Effector memory CD8-positive, alpha-beta T cell (primary cell): ENCODE measurements around the gene PTPRM.

Experiments
- ATAC-seq: fragments of 150-1000 bp; cut with Tn5 transposase; replicated peaks from 2 replicates; pipeline ENCODE4 v1.10.0; 2021; ENCODE audit warnings: mild to moderate bottlenecking, moderate library complexity
- DNase-seq, 3 experiments: peaks; one replicate each; pipeline ENCODE4 v3.0.0; 2021
- H3K27ac Mint-ChIP-seq, 2 donors: one replicate each; pipeline ENCODE4 v1.8.0; 2022; ENCODE audit warnings: mild to moderate bottlenecking in 2 of 2, mixed read lengths in 2 of 2, moderate library complexity in 2 of 2
- H3K27me3 Mint-ChIP-seq, 2 donors: one replicate each; pipeline ENCODE4 v1.8.0; 2022; ENCODE audit warnings: mixed read lengths in 2 of 2
- H3K36me3 Mint-ChIP-seq: one replicate; pipeline ENCODE4 v1.8.0; 2022; ENCODE audit warnings: mild to moderate bottlenecking, moderate library complexity, mixed read lengths; ENCODE audit not compliant: insufficient read depth
- H3K4me1 Mint-ChIP-seq, 2 donors: one replicate each; pipeline ENCODE4 v1.8.0; 2022; ENCODE audit warnings: low read depth in 2 of 2, mixed read lengths in 2 of 2
- H3K4me3 Mint-ChIP-seq, 2 donors: one replicate each; pipeline ENCODE4 v1.8.0; 2022; ENCODE audit warnings: mild to moderate bottlenecking in 2 of 2, mixed read lengths in 2 of 2, moderate library complexity in 2 of 2
- H3K9me3 Mint-ChIP-seq, 2 donors: one replicate each; pipeline ENCODE4 v1.8.0; 2022; ENCODE audit warnings: mixed read lengths in 2 of 2

PTPRM gene

GRCh38 chr18:7805880-7806279, 238.8 kb downstream of the PTPRM start:
- peaks cover 2 to 7% of the 10 kb centered on the region in 2 donors for H3K4me1 Mint-ChIP-seq

GRCh38 chr18:7807936-7808453, 240.9 kb downstream of the PTPRM start:
- no peak for DNase-seq
- no peaks in the 10 kb centered on the region for H3K36me3 Mint-ChIP-seq
- H3K9me3 Mint-ChIP-seq, result peaks cover 1 to 3% of the 10 kb centered on the region in 2 donors
- peaks cover 2 to 7% of the 10 kb centered on the region in 2 donors for H3K4me1 Mint-ChIP-seq
- H3K27ac Mint-ChIP-seq, result no peak overlapping the region
- ATAC-seq, result no peak
- H3K27me3 Mint-ChIP-seq, result no peaks in the 10 kb centered on the region
- H3K4me3 Mint-ChIP-seq, result no peak overlapping the region

More at GRCh38 chr18:7805880-7806279, 238.8 kb downstream of the PTPRM start:
- H3K36me3 Mint-ChIP-seq, result no peaks in the 10 kb centered on the region
- no peak for DNase-seq
- H3K27ac Mint-ChIP-seq, result no peak overlapping the region
- no peak for ATAC-seq
- no peak overlapping the region for H3K4me3 Mint-ChIP-seq
- no peaks in the 10 kb centered on the region for H3K27me3 Mint-ChIP-seq
- no peaks in the 10 kb centered on the region for H3K9me3 Mint-ChIP-seq

GRCh38 chr18:7808992-7809391, 241.9 kb downstream of the PTPRM start:
- Mint-ChIP-seq H3K4me3 (no peak overlapping the region), H3K36me3 (no peaks in the 10 kb centered on the region), H3K27me3 (no peaks in the 10 kb centered on the region), H3K9me3 (peaks cover 3 to 10% of the 10 kb centered on the region in 2 donors), H3K4me1 (peaks cover 2 to 7% of the 10 kb centered on the region in 2 donors), H3K27ac (no peak overlapping the region)
- ATAC-seq (no peak), DNase-seq (no peak)

GRCh38 chr18:7809455-7809854, 242.3 kb downstream of the PTPRM start:
- no peak overlapping the region for H3K27ac Mint-ChIP-seq
- DNase-seq (no peak), ATAC-seq (no peak)
- H3K9me3 Mint-ChIP-seq, result peaks cover 3 to 13% of the 10 kb centered on the region in 2 donors
- H3K4me3 Mint-ChIP-seq, result no peak overlapping the region
- no peaks in the 10 kb centered on the region for H3K27me3 Mint-ChIP-seq
- H3K36me3 Mint-ChIP-seq, result no peaks in the 10 kb centered on the region
- peaks cover 2 to 7% of the 10 kb centered on the region in 2 donors for H3K4me1 Mint-ChIP-seq

- Mint-ChIP-seq H3K27me3 (no peaks in the 10 kb centered on the region), H3K27ac (no peak overlapping the region), H3K36me3 (no peaks in the 10 kb centered on the region), H3K4me1 (peaks cover 1 to 5% of the 10 kb centered on the region in 2 donors), H3K4me3 (no peak overlapping the region), H3K9me3 (peaks cover 4 to 17% of the 10 kb centered on the region in 2 donors)
- ATAC-seq (no peak), DNase-seq (no peak)
Measured at GRCh38 chr18:7809978-7810377, 242.9 kb downstream of the PTPRM start.

GRCh38 chr18:7812431-7813063, 245.4 kb downstream of the PTPRM start:
- H3K4me1 Mint-ChIP-seq, result no peaks in the 10 kb centered on the region
- no peaks in the 10 kb centered on the region for H3K27me3 Mint-ChIP-seq
- H3K27ac Mint-ChIP-seq, result no peak overlapping the region
- no peak overlapping the region for H3K4me3 Mint-ChIP-seq
- ATAC-seq (no peak), DNase-seq (no peak)
- H3K9me3 Mint-ChIP-seq, result peaks cover 6 to 21% of the 10 kb centered on the region in 2 donors
- no peaks in the 10 kb centered on the region for H3K36me3 Mint-ChIP-seq

GRCh38 chr18:7813131-7813530, 246.0 kb downstream of the PTPRM start:
- H3K27me3 Mint-ChIP-seq, result no peaks in the 10 kb centered on the region
- H3K36me3 Mint-ChIP-seq, result no peaks in the 10 kb centered on the region
- ATAC-seq (no peak), DNase-seq (no peak)
- H3K9me3 Mint-ChIP-seq, result peaks cover 6 to 21% of the 10 kb centered on the region in 2 donors
- H3K4me1 Mint-ChIP-seq, result peaks cover 0 to 1% of the 10 kb centered on the region in 2 donors
- no peak overlapping the region for H3K4me3 Mint-ChIP-seq
- no peak overlapping the region for H3K27ac Mint-ChIP-seq

- DNase-seq (no peak), ATAC-seq (no peak)
- H3K9me3 Mint-ChIP-seq, result peaks cover 6 to 21% of the 10 kb centered on the region in 2 donors
- no peaks in the 10 kb centered on the region for H3K27me3 Mint-ChIP-seq
- peaks cover 0 to 8% of the 10 kb centered on the region in 2 donors for H3K4me1 Mint-ChIP-seq
- no peaks in the 10 kb centered on the region for H3K36me3 Mint-ChIP-seq
- no peak overlapping the region for H3K4me3 Mint-ChIP-seq
- no peak overlapping the region for H3K27ac Mint-ChIP-seq
Measured at GRCh38 chr18:7814754-7815315, 247.7 kb downstream of the PTPRM start.

GRCh38 chr18:7815787-7816186, 248.7 kb downstream of the PTPRM start:
- H3K4me3 Mint-ChIP-seq, result no peak overlapping the region
- no peak overlapping the region for H3K27ac Mint-ChIP-seq
- H3K27me3 Mint-ChIP-seq, result no peaks in the 10 kb centered on the region
- no peak for ATAC-seq
- H3K9me3 Mint-ChIP-seq, result peaks cover 6 to 21% of the 10 kb centered on the region in 2 donors
- peaks cover 0 to 8% of the 10 kb centered on the region in 2 donors for H3K4me1 Mint-ChIP-seq
- DNase-seq, result no peak
- H3K36me3 Mint-ChIP-seq, result no peaks in the 10 kb centered on the region

- H3K4me3 Mint-ChIP-seq, result no peak overlapping the region
- H3K9me3 Mint-ChIP-seq, result peaks cover 6 to 21% of the 10 kb centered on the region in 2 donors
- peak overlapping the region in 1 of 2 donors; percentile 1 for H3K27ac Mint-ChIP-seq
- H3K4me1 Mint-ChIP-seq, result peaks cover 0 to 8% of the 10 kb centered on the region in 2 donors
- no peak for ATAC-seq
- no peaks in the 10 kb centered on the region for H3K36me3 Mint-ChIP-seq
- H3K27me3 Mint-ChIP-seq, result no peaks in the 10 kb centered on the region
- no peak for DNase-seq
Measured at GRCh38 chr18:7817575-7818230, 250.6 kb downstream of the PTPRM start.

- H3K36me3 Mint-ChIP-seq, result peaks cover 2% of the 10 kb centered on the region
- H3K4me3 Mint-ChIP-seq, result no peak overlapping the region
- no peaks in the 10 kb centered on the region for H3K27me3 Mint-ChIP-seq
- no peak for ATAC-seq
- H3K4me1 Mint-ChIP-seq, result peaks cover 2 to 8% of the 10 kb centered on the region in 2 donors
- no peaks in the 10 kb centered on the region for H3K9me3 Mint-ChIP-seq
- no peak for DNase-seq
- no peak overlapping the region for H3K27ac Mint-ChIP-seq
Measured at GRCh38 chr18:7821784-7822183, 254.7 kb downstream of the PTPRM start.

- H3K27ac Mint-ChIP-seq, result no peak overlapping the region
- H3K4me1 Mint-ChIP-seq, result peaks cover 2 to 8% of the 10 kb centered on the region in 2 donors
- ATAC-seq, result peak; percentile 69
- H3K9me3 Mint-ChIP-seq, result no peaks in the 10 kb centered on the region
- peaks cover 2% of the 10 kb centered on the region for H3K36me3 Mint-ChIP-seq
- peak in 1 of 3 experiments; percentile 5 for DNase-seq
- no peaks in the 10 kb centered on the region for H3K27me3 Mint-ChIP-seq
- no peak overlapping the region for H3K4me3 Mint-ChIP-seq
Measured at GRCh38 chr18:7822435-7823331, 255.6 kb downstream of the PTPRM start.

- DNase-seq, result no peak
- Mint-ChIP-seq H3K4me1 (peaks cover 0 to 2% of the 10 kb centered on the region in 2 donors), H3K9me3 (no peaks in the 10 kb centered on the region), H3K36me3 (peaks cover 2% of the 10 kb centered on the region), H3K27me3 (no peaks in the 10 kb centered on the region), H3K4me3 (no peak overlapping the region), H3K27ac (no peak overlapping the region)
- ATAC-seq, result no peak
Measured at GRCh38 chr18:7824970-7825369, 257.9 kb downstream of the PTPRM start.
